ENCODE data around the gene TOMM5. TPM values are rescaled to one million over a fixed set of nuclear protein-coding genes. Genes with fewer than 3 reads are reported as not detected.

The TOMM5 gene
- total RNA-seq, 4 donors from 2014 or later = 50.4 to 79.1 (median 67.1) TPM

GRCh38 chr9:37543468-37543867 is 48.9 kb downstream of the TOMM5 start:
- intact Hi-C loops (cut with DNase I; ENCODE audit: low total_unique reads) = no loop called here
- TF ChIP-seq CTCF (IDR thresholded peaks at IDR 0.05) (no peak), POLR2A (IDR thresholded peaks at IDR 0.05) (no peak)
- no peak overlapping the region for H3K4me3 ChIP-seq (ENCODE audit: low read depth, poor library complexity, severe bottlenecking)
- DNase-seq (ENCODE audit: low spot score in 2 of 2) = no peak
- WGBS, 2 donors = 95 to 100% methylated on average over 1 of the region's 1 CpG

- no peak overlapping the region for H3K4me3 ChIP-seq (ENCODE audit: low read depth, poor library complexity, severe bottlenecking)
- TF ChIP-seq CTCF (IDR thresholded peaks at IDR 0.05) (no peak), POLR2A (IDR thresholded peaks at IDR 0.05) (no peak)
- 45 to 70% methylated on average over 1 of the region's 1 CpG for WGBS, 2 donors
- DNase-seq (ENCODE audit: low spot score in 2 of 2) = no peak
- intact Hi-C loops (cut with DNase I; ENCODE audit: low total_unique reads) = no loop called here
Measured at GRCh38 chr9:37542895-37543294, 49.5 kb downstream of the TOMM5 start.

GRCh38 chr9:37542488-37542887 is 49.9 kb downstream of the TOMM5 start:
- intact Hi-C loops (cut with DNase I; ENCODE audit: low total_unique reads) = no loop called here
- TF ChIP-seq CTCF (IDR thresholded peaks at IDR 0.05) (no peak), POLR2A (IDR thresholded peaks at IDR 0.05) (no peak)
- no peak for DNase-seq (ENCODE audit: low spot score in 2 of 2)
- no peak overlapping the region for H3K4me3 ChIP-seq (ENCODE audit: low read depth, poor library complexity, severe bottlenecking)
- WGBS, 2 donors = 95 to 97% methylated on average over 6 of the region's 6 CpGs

- H3K4me3 ChIP-seq (ENCODE audit: low read depth, poor library complexity, severe bottlenecking) = no peak overlapping the region
- TF ChIP-seq CTCF (IDR thresholded peaks at IDR 0.05) = no peak
- no peak for TF ChIP-seq POLR2A (IDR thresholded peaks at IDR 0.05)
- intact Hi-C loops (cut with DNase I; ENCODE audit: low total_unique reads) = no loop called here
- 97 to 99% methylated on average over 8 of the region's 8 CpGs for WGBS, 2 donors
- DNase-seq (ENCODE audit: low spot score in 2 of 2) = no peak
Measured at GRCh38 chr9:37541465-37541864, 50.9 kb downstream of the TOMM5 start.

GRCh38 chr9:37540634-37541033 is 51.8 kb downstream of the TOMM5 start:
- peak in 1 of 2 donors; percentile 36 for DNase-seq (ENCODE audit: low spot score in 2 of 2)
- intact Hi-C loops (cut with DNase I; ENCODE audit: low total_unique reads) = no loop called here
- no peak for TF ChIP-seq CTCF (IDR thresholded peaks at IDR 0.05)
- no peak for TF ChIP-seq POLR2A (IDR thresholded peaks at IDR 0.05)
- H3K4me3 ChIP-seq (ENCODE audit: low read depth, poor library complexity, severe bottlenecking) = no peak overlapping the region
- WGBS, 2 donors = 52 to 55% methylated on average over 3 of the region's 3 CpGs

DNA sequence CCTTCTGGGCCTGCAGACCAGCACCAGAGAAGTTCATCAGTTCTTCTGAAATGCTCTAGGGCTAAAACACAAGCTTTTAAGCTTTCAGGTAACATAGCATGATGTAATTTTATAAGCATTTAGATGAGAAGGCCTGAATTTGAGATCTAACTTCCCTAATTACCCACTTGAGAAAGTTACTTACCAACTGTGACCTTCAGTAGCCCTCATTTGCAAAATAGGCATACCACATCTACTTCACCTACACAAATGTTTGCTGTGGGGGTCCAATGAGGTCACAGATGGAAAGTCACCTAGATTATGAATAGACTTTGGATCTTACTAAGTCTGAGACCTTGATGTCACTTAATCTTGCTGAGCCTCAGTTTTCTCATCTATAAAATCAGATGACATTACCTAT is 52.8 kb downstream of the TOMM5 start:
- intact Hi-C loops (cut with DNase I; ENCODE audit: low total_unique reads) = no loop called here
- no peak for TF ChIP-seq CTCF (IDR thresholded peaks at IDR 0.05)
- no peak for TF ChIP-seq POLR2A (IDR thresholded peaks at IDR 0.05)
- no peak for DNase-seq (ENCODE audit: low spot score in 2 of 2)

More for the DNA sequence above, 52.8 kb downstream of the TOMM5 start:
- no peak overlapping the region for H3K4me3 ChIP-seq (ENCODE audit: low read depth, poor library complexity, severe bottlenecking)

All from lower leg skin (tissue), 4 donors.